ENCODE data around the gene MRPL48.
A peak's percentile ranks its signal among the peaks of the same experiment; 100 is the strongest.
"Not testable (repeated sequence)": the region's sequence is repeated elsewhere in the genome, so short reads cannot be mapped to it uniquely, and the experiment has no call there.

The MRPL48 gene

GRCh38 chr11:73839123-73839457 lies 51.4 kb downstream of the MRPL48 start:
- DNase-seq (ENCODE audit: low spot score): no peak

GRCh38 chr11:73851046-73851764 lies 63.5 kb downstream of the MRPL48 start:
- no peak for DNase-seq (ENCODE audit: low spot score)

- no peak for DNase-seq (ENCODE audit: low spot score)
Observed at GRCh38 chr11:73852049-73852448, 64.4 kb downstream of the MRPL48 start.

- DNase-seq (ENCODE audit: low spot score): no peak
Observed at GRCh38 chr11:73854680-73855079, 67.0 kb downstream of the MRPL48 start.

- peak; percentile 66 for DNase-seq (ENCODE audit: low spot score)
Observed at GRCh38 chr11:73856031-73856567, 68.4 kb downstream of the MRPL48 start.

GRCh38 chr11:73859671-73860070 lies 72.0 kb downstream of the MRPL48 start:
- DNase-seq (ENCODE audit: low spot score): no peak

GRCh38 chr11:73860202-73860601 lies 72.5 kb downstream of the MRPL48 start:
- no peak for DNase-seq (ENCODE audit: low spot score)

- DNase-seq (ENCODE audit: low spot score): no peak
Observed at GRCh38 chr11:73862986-73863385, 75.3 kb downstream of the MRPL48 start.

- no peak for DNase-seq (ENCODE audit: low spot score)
Observed at GRCh38 chr11:73866095-73866579, 78.5 kb downstream of the MRPL48 start.

GRCh38 chr11:73866586-73866996 lies 78.9 kb downstream of the MRPL48 start:
- peak; percentile 18 for DNase-seq (ENCODE audit: low spot score)

GRCh38 chr11:73869332-73869949 lies 81.8 kb downstream of the MRPL48 start:
- DNase-seq (ENCODE audit: low spot score): no peak

- DNase-seq (ENCODE audit: low spot score): no peak
Observed at GRCh38 chr11:73870261-73870660, 82.6 kb downstream of the MRPL48 start.

- DNase-seq (ENCODE audit: low spot score): no peak
Observed at GRCh38 chr11:73872749-73873357, 85.2 kb downstream of the MRPL48 start.

- DNase-seq (ENCODE audit: low spot score): no peak
Observed at GRCh38 chr11:73875380-73875779, 87.7 kb downstream of the MRPL48 start.

GRCh38 chr11:73875840-73876239 lies 88.2 kb downstream of the MRPL48 start:
- no peak for DNase-seq (ENCODE audit: low spot score)

- DNase-seq (ENCODE audit: low spot score): peak; percentile 96
Observed at GRCh38 chr11:73876424-73877310, 89.0 kb downstream of the MRPL48 start, which contains the start of the genes COA4 and PAAF1. TSS of gene COA4 (minus strand) at chr11:73876846. CDS start at chr11:73873378, 3,468 bp downstream. TSS of gene PAAF1 (plus strand) at chr11:73876999. CDS start at chr11:73877022, 23 bp downstream.

- DNase-seq (ENCODE audit: low spot score): no peak
Observed at GRCh38 chr11:73878771-73879170, 91.1 kb downstream of the MRPL48 start.

- DNase-seq (ENCODE audit: low spot score): not testable (repeated sequence)
Observed at GRCh38 chr11:73880449-73880848, 92.8 kb downstream of the MRPL48 start.

- DNase-seq (ENCODE audit: low spot score): no peak
Observed at GRCh38 chr11:73883856-73884255, 96.2 kb downstream of the MRPL48 start.

GRCh38 chr11:73888244-73888643 lies 100.6 kb downstream of the MRPL48 start:
- DNase-seq (ENCODE audit: low spot score): no peak

- DNase-seq (ENCODE audit: low spot score): no peak
Observed at GRCh38 chr11:73889019-73889418, 101.3 kb downstream of the MRPL48 start.

- no peak for DNase-seq (ENCODE audit: low spot score)
Observed at GRCh38 chr11:73889536-73889935, 101.9 kb downstream of the MRPL48 start.

Measured in COLO829 (cell line).